Neuronal stem cell (in vitro differentiated cells): Measurements from ENCODE around the gene LRRC73.
"Not testable (repeated sequence)": the region's sequence is repeated elsewhere in the genome, so short reads cannot be mapped to it uniquely, and the experiment has no call there.

Experiments used
- DNase-seq: peaks from one replicate; pipeline ENCODE4 v3.0.0-alpha.2; 2013; ENCODE audit warnings: low spot score
- H2AFZ ChIP-seq: one replicate; pipeline ENCODE4 v1.6.1; 2013; ENCODE audit warnings: mild to moderate bottlenecking, low read length, inconsistent platforms
- H2AK5ac ChIP-seq: 2 replicates; pipeline ENCODE4 v1.6.1; 2013; ENCODE audit warnings: low read depth, mild to moderate bottlenecking, inconsistent platforms, low read length, moderate library complexity, mixed read lengths
- H2BK120ac ChIP-seq: 2 replicates; pipeline ENCODE4 v1.6.1; 2013; ENCODE audit warnings: low read depth, mild to moderate bottlenecking, inconsistent platforms, low read length, moderate library complexity, mixed read lengths
- H2BK12ac ChIP-seq: one replicate; pipeline ENCODE4 v1.6.1; 2013; ENCODE audit warnings: low read length, inconsistent platforms
- H2BK15ac ChIP-seq: 2 replicates; pipeline ENCODE4 v1.6.1; 2013; ENCODE audit warnings: mild to moderate bottlenecking, low read length, inconsistent platforms, mixed read lengths
- H2BK5ac ChIP-seq: one replicate; pipeline ENCODE4 v1.6.1; 2013; ENCODE audit warnings: inconsistent platforms, mild to moderate bottlenecking, low read length, moderate library complexity
- H3K14ac ChIP-seq: one replicate; pipeline ENCODE4 v1.6.1; 2013; ENCODE audit warnings: low read length, inconsistent platforms
- H3K18ac ChIP-seq: 2 replicates; pipeline ENCODE4 v1.6.1; 2013; ENCODE audit warnings: low read length, inconsistent platforms
- H3K23ac ChIP-seq: 2 replicates; pipeline ENCODE4 v1.6.1; 2013; ENCODE audit warnings: low read depth, mild to moderate bottlenecking, mixed read lengths, low read length, inconsistent platforms; ENCODE audit not compliant: poor library complexity
- H3K27ac ChIP-seq: replicated peaks from 3 replicates; pipeline ENCODE4 v1.5.1; 2013; ENCODE audit warnings: low read length, inconsistent platforms
- H3K27me3 ChIP-seq, 3 experiments: 2 replicates each; pipeline ENCODE4 v1.6.1; 2013; ENCODE audit warnings: low read length in 3 of 3, mild to moderate bottlenecking in 2 of 3, inconsistent platforms in 1 of 3, low read depth in 1 of 3, mixed read lengths in 1 of 3, moderate library complexity in 1 of 3; ENCODE audit not compliant: control insufficient read depth in 3 of 3, insufficient read depth in 3 of 3
- H3K36me3 ChIP-seq, 2 donors: replicated peaks in 1 of 2; 2 replicates each; pipeline ENCODE4 v1.6.1; 2013; ENCODE audit warnings: low read length in 2 of 2; ENCODE audit not compliant: control insufficient read depth in 2 of 2, insufficient read depth in 2 of 2
- H3K4ac ChIP-seq: 2 replicates; pipeline ENCODE4 v1.6.1; 2013; ENCODE audit warnings: inconsistent platforms, mild to moderate bottlenecking, low read length, moderate library complexity
- H3K4me1 ChIP-seq, 2 donors: 1 replicate in 1 of 2; 2 replicates in 1 of 2; pipeline ENCODE4 v1.6.1; 2013; ENCODE audit warnings: low read length in 2 of 2, low read depth in 1 of 2; ENCODE audit not compliant: control insufficient read depth in 2 of 2, insufficient read depth in 1 of 2
- H3K4me2 ChIP-seq: one replicate; pipeline ENCODE4 v1.6.1; 2013; ENCODE audit warnings: mild to moderate bottlenecking, low read length, inconsistent platforms; ENCODE audit not compliant: insufficient read depth, poor library complexity, severe bottlenecking
- H3K4me3 ChIP-seq, 2 donors: 2 replicates each; pipeline ENCODE4 v1.5.1; 2013; ENCODE audit warnings: low read length in 2 of 2, mild to moderate bottlenecking in 2 of 2, inconsistent platforms in 1 of 2, moderate library complexity in 1 of 2
- H3K79me1 ChIP-seq: one replicate; pipeline ENCODE4 v1.6.1; 2013; ENCODE audit warnings: low read depth, mild to moderate bottlenecking, inconsistent platforms, low read length, moderate library complexity
- H3K9ac ChIP-seq: one replicate; pipeline ENCODE4 v1.6.1; 2013; ENCODE audit warnings: mild to moderate bottlenecking, low read depth, low read length, inconsistent platforms; ENCODE audit not compliant: poor library complexity
- H3K9me3 ChIP-seq, 2 donors: replicated peaks in 1 of 2; 2 replicates each; pipeline versions ENCODE3 to v1.6.1; 2013; ENCODE audit warnings: low read length in 2 of 2, mild to moderate bottlenecking in 2 of 2, inconsistent platforms in 1 of 2, low read depth in 1 of 2, mixed read lengths in 1 of 2, moderate library complexity in 1 of 2; ENCODE audit not compliant: control insufficient read depth in 2 of 2, insufficient read depth in 1 of 2
- H4K8ac ChIP-seq: one replicate; pipeline ENCODE4 v1.6.1; 2013; ENCODE audit warnings: low read depth, mild to moderate bottlenecking, inconsistent platforms, low read length, moderate library complexity
- H4K91ac ChIP-seq: one replicate; pipeline ENCODE4 v1.6.1; 2013; ENCODE audit warnings: low read length, low read depth, mild to moderate bottlenecking, inconsistent platforms; ENCODE audit not compliant: poor library complexity
- WGBS, 2 donors: extraction: QIAGEN DNeasy Blood & Tissue Kit; methylation state at CpG; one replicate each; pipeline ENCODE4 v1.1.7; 2013; ENCODE audit warnings: missing lambda C conversion rate in 2 of 2, mixed read lengths in 1 of 2; ENCODE audit not compliant: insufficient read length in 2 of 2, insufficient replicate concordance in 1 of 2; ENCODE audit errors: extremely low coverage in 2 of 2; 5-methylcytosine and 5-hydroxymethylcytosine counted together

The LRRC73 gene

DNA sequence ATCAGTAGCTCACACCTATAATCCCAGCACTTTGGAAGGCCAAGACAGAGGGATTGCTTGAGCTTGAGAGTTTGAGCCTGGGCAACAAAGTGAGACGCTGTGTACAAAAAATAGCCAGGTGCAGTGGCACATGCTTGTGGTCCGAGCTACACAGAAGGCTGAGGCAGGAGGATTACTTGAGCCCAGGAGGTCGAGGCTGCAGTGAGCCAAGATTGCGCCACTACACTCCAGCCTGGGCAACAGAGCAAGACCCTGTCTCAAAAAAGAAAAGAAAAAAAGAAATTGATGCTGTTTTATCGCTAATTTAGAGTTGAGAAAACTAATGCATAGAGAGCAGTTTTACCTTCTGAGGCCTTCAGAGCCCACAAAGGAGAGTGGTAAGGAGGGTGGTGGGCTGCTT, 11.9 kb downstream of the LRRC73 start:
- not testable (repeated sequence) for H3K9ac ChIP-seq, H2AFZ ChIP-seq, H3K18ac ChIP-seq, H4K91ac ChIP-seq, H4K8ac ChIP-seq, H3K4ac ChIP-seq, H2BK15ac ChIP-seq, DNase-seq, H3K27me3 ChIP-seq, H2BK5ac ChIP-seq, H2BK12ac ChIP-seq, H3K27ac ChIP-seq, H2AK5ac ChIP-seq, H3K4me3 ChIP-seq, H3K9me3 ChIP-seq, H2BK120ac ChIP-seq, H3K14ac ChIP-seq, H3K23ac ChIP-seq, H3K4me2 ChIP-seq
- peaks cover 10% of the 10 kb centered on the region for H3K79me1 ChIP-seq
- peaks cover 7 to 15% of the 10 kb centered on the region in 2 donors for H3K4me1 ChIP-seq
- peaks cover 41 to 68% of the 10 kb centered on the region in 2 donors for H3K36me3 ChIP-seq
- no CpG with 5 or more reads among the region's 5 CpGs for WGBS, 2 donors

DNA sequence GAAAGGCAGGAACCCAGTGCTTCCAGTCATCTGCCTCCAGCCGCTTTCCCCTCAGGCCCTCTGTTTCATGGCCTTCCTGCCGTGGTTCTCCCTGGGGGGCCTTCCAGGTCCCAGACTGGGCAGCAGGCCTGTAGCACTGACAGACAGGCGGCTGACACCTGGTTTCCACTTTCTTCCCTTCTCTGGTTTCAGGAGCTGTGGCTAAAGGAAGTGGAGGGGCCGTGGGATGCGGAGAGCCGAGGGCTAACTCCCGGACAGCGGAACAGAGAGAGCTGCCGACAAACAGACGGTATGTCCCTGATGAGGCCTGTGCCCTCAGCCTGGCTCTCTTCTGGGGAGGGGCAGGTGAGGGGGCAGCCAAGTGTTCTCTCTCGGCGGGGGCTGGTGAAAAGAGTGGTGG, 12.5 kb downstream of the LRRC73 start:
- Histone ChIP-seq H2AK5ac (no peak overlapping the region), H2AFZ (no peak overlapping the region), H3K9me3 (no peaks in the 10 kb centered on the region), H4K8ac (no peak overlapping the region), H2BK5ac (no peak overlapping the region), H2BK12ac (no peak overlapping the region), H3K14ac (no peak overlapping the region), H3K4me3 (no peak overlapping the region), H3K23ac (no peak overlapping the region), H3K4ac (no peak overlapping the region), H3K4me2 (no peak overlapping the region), H3K79me1 (peaks cover 10% of the 10 kb centered on the region), H3K4me1 (peaks cover 7 to 15% of the 10 kb centered on the region in 2 donors), H3K27ac (no peak overlapping the region), H3K36me3 (peaks cover 35 to 62% of the 10 kb centered on the region in 2 donors), H3K9ac (peak overlapping the region; percentile 30), H3K18ac (no peak overlapping the region), H4K91ac (no peak overlapping the region), H2BK120ac (no peak overlapping the region), H2BK15ac (no peak overlapping the region), H3K27me3 (no peaks in the 10 kb centered on the region)
- no peak for DNase-seq
- no CpG with 5 or more reads among the region's 12 CpGs for WGBS, 2 donors

DNA sequence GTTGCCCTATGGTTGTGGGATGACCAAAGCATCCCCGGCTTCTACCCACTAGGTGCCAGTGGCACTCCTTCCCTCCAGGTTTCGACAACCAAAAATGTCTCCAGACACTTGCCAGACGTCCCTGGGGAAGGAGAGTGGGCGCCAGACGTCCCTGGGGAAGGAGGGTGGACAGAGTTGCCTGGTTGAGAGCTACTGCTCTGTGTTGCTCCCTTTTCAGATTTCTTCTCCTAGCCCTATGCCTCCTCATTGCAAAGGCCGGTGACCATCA, 13.1 kb downstream of the LRRC73 start:
- Histone ChIP-seq H3K23ac (no peak overlapping the region), H2BK5ac (no peak overlapping the region), H3K9me3 (no peaks in the 10 kb centered on the region), H3K36me3 (peaks cover 28 to 56% of the 10 kb centered on the region in 2 donors), H3K4me1 (peaks cover 7 to 15% of the 10 kb centered on the region in 2 donors), H4K8ac (no peak overlapping the region), H3K9ac (no peak overlapping the region), H3K4me3 (no peak overlapping the region), H4K91ac (no peak overlapping the region), H3K4me2 (no peak overlapping the region), H2AK5ac (no peak overlapping the region), H2BK12ac (no peak overlapping the region), H2BK120ac (no peak overlapping the region), H3K14ac (no peak overlapping the region), H3K27me3 (no peaks in the 10 kb centered on the region), H3K4ac (no peak overlapping the region), H2AFZ (no peak overlapping the region), H2BK15ac (no peak overlapping the region), H3K18ac (no peak overlapping the region), H3K27ac (no peak overlapping the region), H3K79me1 (peaks cover 14% of the 10 kb centered on the region)
- no CpG with 5 or more reads among the region's 6 CpGs for WGBS, 2 donors
- no peak for DNase-seq

DNA sequence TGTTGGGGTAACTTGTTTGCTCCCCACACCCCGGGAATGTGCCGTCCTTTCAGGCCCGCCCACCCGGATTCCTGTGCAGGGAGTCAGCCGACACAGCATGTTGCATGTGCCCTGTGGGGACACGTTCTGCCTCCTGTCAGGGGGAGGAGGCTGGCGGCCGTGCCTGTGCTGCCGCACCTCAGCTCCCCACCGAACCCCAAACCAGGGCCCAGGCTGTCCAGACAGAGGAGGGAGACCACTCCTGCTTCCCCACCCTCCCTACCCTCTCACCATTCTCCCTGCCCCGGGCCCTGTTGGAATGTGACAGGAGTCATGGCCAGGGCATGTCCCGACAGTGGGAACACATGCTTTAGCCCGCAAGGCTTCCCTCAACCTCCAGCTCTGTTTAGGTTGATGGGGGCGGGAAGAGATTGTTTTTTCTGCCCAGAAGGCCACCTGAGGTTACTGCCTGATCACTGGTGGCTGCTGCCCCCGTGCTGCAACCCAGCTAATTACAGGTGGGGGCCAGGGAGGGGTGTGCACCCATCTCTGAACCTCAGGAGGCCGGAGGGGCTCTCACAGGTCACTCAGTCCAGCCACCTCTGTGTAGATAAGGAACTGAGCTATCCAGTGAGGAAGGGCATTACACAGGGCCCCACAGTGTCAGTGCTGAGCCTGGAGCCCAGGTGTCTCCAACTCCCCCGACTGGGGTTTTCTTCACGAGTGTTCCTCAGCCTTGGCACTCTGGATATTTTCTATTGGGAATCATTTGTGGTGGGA, 13.6 kb downstream of the LRRC73 start:
- H2BK5ac ChIP-seq, result no peak overlapping the region
- H2BK15ac ChIP-seq, result no peak overlapping the region
- H4K8ac ChIP-seq, result no peak overlapping the region
- H3K9ac ChIP-seq, result no peak overlapping the region
- H2BK12ac ChIP-seq, result no peak overlapping the region
- H2AFZ ChIP-seq, result no peak overlapping the region
- no peaks in the 10 kb centered on the region for H3K27me3 ChIP-seq
- no peak overlapping the region for H3K27ac ChIP-seq
- peaks cover 7 to 15% of the 10 kb centered on the region in 2 donors for H3K4me1 ChIP-seq
- H3K4me3 ChIP-seq, result no peak overlapping the region
- no CpG with 5 or more reads among the region's 18 CpGs for WGBS, 2 donors
- H2AK5ac ChIP-seq, result no peak overlapping the region
- H3K14ac ChIP-seq, result no peak overlapping the region
- H3K79me1 ChIP-seq, result peaks cover 14% of the 10 kb centered on the region
- H3K23ac ChIP-seq, result no peak overlapping the region
- H3K4me2 ChIP-seq, result no peak overlapping the region
- H3K18ac ChIP-seq, result peak overlapping the region; percentile 65
- H3K4ac ChIP-seq, result no peak overlapping the region
- H3K9me3 ChIP-seq, result no peaks in the 10 kb centered on the region
- no peak for DNase-seq
- no peak overlapping the region for H2BK120ac ChIP-seq
- H3K36me3 ChIP-seq, result peaks cover 28 to 53% of the 10 kb centered on the region in 2 donors
- no peak overlapping the region for H4K91ac ChIP-seq
